ENCODE results near the gene FEN1.

FEN1 gene, protein sequence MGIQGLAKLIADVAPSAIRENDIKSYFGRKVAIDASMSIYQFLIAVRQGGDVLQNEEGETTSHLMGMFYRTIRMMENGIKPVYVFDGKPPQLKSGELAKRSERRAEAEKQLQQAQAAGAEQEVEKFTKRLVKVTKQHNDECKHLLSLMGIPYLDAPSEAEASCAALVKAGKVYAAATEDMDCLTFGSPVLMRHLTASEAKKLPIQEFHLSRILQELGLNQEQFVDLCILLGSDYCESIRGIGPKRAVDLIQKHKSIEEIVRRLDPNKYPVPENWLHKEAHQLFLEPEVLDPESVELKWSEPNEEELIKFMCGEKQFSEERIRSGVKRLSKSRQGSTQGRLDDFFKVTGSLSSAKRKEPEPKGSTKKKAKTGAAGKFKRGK

DNA sequence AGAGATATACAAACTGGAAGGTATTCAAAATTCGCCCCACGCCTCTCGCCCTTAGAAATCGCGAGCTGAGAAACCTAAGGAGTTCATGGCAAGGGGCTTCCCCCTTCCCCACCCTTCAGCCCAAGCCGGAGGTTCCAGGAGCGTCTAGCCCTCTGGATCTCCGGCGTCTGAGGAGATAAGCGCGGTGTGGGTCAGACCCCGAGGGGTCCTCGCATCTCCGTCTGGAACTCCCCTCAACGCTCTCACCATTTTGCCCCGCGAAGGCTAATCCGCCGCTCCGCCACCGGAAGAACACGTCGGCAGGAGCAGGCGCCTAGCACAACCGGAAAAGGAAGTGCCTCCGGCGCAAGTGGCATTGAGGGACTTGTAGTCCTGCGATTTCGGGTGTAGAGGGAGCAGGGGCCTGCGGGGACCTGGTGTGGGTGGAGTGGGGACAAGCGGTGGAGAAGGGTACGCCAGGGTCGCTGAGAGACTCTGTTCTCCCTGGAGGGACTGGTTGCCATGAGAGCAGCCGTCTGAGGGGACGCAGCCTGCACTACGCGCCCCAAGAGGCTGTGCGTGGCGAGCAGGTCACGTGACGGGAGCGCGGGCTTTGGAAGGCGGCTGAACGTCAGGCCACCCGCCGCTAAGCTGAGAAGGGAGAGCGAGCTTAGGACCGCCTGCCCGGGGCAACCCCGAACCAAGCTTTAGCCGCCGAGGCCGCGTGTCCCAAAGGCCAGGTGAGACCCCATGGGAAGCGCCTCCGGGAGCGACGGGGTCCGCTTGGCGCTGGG, at the start of gene FEN1, which contains the start of gene TMEM258:
TSS of gene FEN1 (plus strand) at position 602 of the 773 bp plus-strand sequence. CDS start 2,451 bp downstream, outside the sequence.
TSS of gene TMEM258 (minus strand) at position 290 of the 773 bp plus-strand sequence. CDS start at position 249, 41 bp downstream.
- peak; percentile 100 for DNase-seq

DNA sequence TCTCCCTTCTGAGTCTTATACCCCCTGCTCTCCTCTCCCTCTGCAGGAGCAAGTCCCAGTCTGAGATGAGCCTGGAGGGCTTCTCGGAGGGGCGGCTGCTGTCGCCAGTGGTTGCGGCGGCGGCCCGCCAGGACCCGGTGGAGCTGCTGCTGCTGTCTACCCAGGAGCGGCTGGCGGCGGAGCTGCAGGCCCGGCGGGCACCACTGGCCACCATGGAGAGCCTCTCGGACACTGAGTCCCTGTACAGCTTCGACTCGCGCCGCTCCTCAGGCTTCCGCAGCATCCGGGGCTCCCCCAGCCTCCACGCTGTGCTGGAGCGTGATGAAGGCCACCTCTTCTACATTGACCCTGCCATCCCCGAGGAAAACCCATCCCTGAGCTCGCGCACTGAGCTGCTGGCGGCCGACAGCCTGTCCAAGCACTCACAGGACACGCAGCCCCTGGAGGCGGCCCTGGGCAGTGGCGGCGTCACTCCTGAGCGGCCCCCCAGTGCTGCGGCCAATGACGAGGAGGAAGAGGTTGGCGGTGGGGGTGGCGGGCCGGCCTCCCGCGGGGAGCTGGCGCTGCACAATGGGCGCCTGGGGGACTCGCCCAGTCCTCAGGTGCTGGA, 49.1 kb upstream of the FEN1 start:
- DNase-seq, result no peak

DNA sequence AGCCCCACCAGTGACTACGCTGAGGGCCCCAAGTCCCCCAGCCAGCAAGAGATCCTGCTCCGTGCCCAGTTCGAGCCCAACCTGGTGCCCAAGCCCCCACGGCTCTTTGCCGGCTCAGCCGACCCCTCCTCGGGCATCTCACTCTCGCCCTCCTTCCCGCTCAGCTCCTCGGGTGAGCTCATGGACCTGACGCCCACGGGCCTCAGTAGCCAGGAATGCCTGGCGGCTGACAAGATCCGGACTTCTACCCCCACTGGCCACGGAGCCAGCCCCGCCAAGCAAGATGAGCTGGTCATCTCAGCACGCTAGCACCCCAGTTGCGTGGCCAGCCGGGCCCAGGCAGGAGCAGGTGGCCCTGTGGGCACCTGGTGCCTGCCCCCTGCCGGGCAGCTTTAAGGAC, 48.5 kb upstream of the FEN1 start:
- no peak for DNase-seq

DNA sequence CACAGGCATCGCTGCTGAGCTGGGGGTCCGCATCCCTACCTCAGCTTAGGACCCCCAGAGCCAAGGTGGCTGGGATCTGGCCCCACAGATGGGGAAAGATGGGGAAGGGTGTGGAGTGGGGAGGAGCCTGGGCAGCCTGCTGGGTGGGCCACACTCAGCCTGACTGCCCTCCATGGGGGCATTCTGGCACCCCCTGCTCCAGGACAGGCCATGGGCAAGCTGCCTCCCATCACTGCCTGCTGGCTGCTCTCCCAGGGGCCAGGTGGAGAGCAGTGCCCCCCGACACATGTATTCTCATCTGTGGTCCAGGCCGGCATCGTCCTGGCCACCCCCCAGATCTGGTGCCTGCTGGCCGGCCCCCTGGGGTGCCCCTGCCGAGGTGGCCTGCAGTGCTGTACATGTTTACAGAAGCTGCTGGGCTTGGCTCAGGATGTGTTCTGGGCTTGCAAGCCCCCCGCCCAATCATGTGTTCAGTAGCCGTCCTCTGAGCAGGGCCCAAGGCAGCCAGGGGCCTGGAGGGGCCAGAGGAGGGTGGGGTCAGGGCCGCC, 48.0 kb upstream of the FEN1 start:
- no peak for DNase-seq

DNA sequence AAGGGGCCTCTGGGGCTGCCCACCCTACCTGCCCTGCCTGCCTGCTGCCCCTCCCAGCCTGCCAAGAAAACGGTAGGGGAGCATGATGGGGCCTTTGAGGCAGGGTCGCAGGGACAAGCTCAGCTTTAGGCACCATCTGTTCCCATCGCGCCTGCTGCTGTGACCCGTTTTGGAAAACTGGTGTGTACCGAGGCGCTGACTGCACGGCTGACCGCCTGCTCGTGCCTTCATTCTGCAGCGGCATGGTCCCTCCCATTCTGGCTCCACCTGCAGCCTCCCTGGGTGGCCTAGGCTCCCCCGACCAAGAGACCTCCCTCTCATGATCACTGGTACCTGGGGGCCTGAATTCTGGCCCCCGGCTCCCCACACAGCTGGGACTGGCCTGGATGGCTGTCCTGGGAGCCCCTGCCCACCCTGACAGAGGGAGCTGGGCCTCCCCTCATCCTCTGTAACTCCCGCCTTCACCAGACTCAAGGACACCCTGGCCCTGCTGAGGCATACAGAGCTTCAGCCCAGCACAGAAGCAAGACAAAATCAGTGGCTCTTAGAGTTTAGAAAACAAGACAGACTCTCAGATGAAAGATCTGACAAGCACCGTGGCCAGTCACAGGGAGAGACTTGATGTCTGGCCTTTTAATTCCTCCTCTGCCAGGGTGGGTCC, 46.8 kb upstream of the FEN1 start:
- DNase-seq, result peak; percentile 72

DNA sequence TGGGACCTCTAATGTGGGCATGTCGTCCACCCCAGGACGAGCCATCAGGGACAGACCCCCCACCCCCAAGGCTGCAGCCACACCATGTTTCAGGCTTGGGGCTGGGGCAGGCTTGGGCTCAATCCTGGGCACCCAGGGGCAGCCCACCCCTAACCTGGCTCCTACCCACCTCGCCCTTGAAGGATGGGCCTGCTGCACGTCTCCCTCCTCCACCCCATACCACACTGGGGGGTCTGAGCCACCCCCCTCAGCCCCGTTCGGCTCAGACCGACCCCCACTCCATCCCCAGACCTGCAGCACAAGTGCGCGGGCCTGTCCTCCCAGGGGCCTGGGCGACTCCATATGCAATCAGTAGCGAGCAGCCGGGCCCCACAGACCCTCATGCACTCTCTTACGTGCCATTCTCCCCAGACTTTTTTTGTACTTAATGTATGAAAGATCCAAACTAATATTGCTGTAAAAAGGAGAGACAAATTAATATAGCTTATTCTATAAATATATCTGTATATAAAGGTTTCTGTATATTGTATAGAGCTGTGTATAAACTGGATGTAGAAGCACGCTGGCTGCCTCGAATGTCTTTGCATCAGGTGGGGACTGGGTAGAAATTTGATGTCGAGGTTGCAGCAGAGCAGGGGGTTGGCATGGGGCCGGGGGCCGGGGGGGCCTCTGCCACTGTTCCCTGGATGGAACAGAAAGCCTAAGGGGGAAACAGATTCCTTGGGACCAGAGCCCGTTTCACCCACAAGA, 46.1 kb upstream of the FEN1 start:
- DNase-seq, result no peak

DNA sequence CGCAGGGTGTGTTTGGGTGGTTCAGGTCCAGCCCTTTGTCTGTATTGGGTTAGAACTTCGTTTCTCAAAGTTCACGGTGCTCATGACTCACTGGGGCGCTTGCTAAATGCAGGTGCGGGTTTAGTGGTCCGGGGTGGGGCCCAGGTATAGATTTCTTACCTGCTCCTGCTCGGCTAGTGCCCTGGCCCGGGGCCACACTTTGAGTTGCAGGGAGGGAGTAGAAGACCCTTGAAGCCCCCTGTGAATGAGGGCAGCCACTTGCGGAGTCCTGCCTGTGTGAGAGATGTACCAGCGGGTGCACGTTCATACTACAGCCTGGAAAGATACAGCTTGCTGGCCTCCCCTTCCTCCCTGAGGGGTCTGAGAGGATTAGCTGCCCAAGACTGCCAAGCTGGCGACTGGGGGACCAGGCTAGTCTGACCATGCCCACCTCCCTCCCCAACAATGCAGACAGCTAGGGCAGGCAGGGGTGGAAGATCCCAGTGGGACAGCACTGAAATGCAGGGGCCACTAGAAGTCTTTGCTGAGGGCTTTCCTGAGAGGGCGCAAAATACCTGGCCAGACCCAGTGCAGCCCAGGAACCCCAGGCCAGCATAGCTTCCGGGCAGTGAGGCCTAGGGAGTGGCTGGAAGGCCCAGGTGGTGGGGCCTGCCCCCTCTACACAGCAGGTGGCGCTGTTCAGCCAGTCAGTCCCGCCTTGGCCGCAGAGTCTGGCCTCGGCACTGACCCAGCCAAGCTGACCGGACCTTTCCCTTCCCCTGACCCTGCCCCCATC, 45.3 kb upstream of the FEN1 start:
- DNase-seq, result peak; percentile 86

DNA sequence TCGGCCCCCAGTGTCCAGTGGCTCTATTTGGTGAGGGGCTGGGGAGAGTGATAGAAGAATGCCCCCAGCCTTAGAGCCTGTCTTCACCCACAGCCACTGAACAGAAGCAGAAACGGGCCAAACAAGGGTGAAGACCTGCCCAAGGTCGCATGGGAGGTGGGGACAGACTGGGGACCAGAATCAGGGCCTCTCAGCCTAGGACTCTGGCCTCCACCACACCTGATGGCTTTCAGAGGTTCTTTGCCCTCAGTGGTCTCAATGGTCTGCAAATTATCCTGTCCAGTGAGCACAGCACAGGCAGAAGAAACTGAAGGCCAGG, 44.8 kb upstream of the FEN1 start:
- no peak for DNase-seq

DNA sequence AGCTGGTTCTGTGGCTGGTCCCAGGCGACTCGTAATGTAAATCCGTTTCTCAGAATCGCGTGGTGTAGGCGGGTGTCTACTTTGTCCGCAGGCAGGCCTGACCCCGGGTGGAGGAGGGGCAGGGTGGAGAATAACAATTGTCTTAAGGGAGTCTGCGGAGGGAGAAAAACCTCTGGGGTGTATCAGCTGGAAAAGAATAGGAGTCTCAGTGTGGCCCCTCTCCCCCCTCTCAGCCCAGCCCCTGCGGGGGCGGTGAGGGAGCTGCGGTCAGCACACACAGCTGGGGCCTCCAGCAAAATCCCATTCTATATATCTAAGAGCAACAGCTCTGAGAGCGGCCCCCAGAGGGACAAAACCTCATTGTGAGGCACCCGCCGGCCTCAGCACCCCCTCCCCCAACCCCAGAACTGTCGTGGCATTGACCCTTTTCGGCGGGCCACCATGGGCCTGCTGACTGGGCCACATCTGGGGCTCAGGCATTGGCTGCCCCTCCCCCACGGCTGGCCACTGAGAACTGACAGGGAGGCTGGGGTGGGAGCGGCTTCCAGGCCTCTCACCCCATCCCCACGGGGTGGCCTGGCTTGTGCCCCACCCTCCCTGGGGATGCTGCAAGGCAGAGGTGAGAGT, 43.0 kb upstream of the FEN1 start:
- peak; percentile 70 for DNase-seq

DNA sequence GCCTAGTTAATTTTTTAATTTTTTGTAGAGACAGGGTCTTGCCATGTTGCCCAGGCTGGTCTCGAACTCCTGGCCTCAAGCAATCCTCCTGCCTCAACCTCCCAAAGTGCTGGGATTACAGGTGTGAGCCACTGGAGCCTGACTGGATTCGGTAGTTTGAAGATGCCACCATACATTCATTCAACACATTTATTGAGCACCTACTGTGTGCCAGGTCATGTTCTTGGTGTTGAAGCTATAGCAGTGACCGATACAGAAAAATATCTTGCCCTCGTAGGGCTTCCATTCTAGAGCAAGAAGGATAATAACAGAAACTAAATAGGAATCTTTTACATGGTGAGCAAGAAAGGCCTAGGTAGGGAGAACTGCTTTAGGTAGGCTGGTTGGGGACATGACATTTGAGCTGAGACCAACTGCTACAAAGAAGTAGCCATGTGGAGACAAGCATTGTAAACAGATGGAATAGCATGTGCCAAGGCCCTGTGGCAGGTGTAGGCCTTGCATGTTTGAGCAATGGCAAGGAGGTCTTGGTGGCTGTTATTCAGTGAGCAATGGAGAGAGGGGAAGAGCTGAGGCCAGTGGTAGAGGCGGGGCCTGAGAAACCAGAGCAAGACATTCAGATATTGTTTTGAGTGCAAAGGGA, 42.0 kb upstream of the FEN1 start:
- no peak for DNase-seq

DNA sequence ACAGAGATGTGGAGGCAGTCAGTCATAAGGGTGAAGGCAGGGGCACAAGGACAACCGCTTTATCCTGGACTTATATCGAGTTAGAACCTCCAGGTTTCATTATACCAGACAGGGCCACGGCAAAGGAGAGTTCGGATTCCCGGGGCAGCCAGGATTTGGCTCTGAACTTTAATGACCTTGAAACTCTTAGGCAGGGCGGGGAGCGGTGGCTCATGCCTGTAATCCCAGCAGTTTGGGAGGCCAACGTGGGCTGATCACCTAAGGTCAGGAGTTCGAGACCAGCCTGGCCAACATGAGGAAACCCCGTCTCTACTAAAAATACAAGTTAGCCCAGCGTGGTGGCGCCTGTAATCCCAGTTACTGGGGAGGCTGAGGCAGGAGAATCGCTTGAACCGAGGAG, 41.3 kb upstream of the FEN1 start:
- no peak for DNase-seq

DNA sequence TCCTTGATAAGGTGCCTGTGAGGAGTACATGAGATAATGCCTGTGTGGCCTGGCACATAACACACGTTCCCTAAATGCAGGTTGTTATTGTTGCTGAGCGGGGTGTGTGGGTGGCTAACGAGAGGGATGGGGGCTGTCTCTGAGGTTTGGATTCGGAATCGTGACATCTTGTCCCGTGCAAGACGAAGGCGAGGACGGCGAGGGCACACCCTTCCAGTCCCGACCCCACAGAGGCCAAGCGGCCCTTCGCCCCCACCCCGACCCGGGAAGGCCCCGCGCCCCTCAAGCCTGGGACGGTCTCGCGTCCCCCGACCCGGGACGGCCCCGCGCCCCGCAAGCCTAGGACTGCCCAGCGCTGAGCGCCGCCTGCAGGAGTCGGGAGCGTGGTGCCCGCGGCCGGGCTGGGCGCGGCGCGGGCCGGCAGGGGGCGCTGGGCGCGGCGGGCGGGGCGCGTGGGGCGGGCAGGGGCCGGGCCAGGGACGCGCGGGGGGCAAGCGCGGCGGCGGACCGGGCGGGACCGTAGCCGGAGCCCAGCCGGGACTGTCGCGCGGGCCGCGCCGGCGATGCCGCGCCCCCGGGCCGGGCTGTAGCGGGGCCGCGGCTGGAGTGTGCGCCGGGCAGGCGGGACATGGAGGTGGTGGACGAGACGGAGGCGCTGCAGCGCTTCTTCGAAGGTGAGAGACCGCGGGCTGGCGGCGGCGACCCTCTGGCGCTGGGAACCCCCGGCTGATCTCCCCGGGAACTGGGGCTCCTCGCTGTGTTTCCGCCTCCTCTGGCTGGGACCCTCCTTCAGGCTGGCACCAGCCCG, 40.4 kb upstream of the FEN1 start, which contains the start of gene MYRF:
TSS of gene MYRF (plus strand) at position 520 of the 808 bp plus-strand sequence. CDS start at position 629, 109 bp downstream.
- DNase-seq, result no peak

DNA sequence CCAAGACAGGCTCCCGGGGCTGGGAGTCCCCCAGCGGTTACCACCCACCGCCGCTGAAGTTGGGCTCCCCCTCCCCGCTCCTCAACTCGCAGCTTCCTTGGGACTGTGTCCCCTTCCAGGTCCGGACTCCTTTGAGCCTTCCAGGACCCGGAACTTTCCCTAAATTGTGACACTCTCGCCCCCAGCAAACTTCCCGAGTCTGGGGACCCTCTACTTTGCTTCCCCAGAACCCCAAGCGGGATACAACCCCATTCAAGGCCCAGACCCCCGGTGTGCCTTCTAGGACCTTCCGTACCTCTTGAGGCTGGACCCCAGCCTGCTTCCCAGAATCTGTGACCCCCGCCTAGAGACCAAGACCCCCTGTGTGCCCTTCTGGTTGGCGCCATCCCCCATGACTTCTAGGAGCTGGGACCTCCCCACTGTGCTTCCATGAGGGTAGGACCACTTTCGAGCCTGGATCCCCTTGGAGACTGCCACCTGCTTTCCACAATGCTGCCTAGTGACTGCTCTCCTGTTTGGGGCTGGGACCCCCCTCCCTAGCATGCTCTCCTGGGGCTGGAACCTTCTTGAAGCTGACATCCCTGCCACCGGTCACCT, 39.7 kb upstream of the FEN1 start:
- no peak for DNase-seq

DNA sequence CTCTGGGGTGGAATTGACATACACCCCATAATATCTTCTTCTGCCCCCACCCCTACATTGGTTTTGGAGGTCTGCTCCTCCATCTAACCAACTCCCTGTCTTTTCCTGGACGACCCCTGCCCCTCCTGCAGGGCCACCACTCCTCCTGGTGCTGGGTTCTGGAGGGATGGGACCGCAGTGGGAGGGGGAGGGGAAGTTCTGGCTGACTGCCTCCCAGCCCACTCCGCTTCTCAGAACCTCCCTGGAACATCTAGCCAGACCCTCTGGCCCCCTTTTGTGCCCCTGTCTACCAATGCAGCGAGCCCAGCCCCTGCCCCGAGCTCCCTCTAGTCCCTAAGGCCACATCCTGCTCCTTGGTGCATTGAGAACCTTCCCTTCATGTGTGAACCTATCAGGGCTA, 39.0 kb upstream of the FEN1 start:
- no peak for DNase-seq

DNA sequence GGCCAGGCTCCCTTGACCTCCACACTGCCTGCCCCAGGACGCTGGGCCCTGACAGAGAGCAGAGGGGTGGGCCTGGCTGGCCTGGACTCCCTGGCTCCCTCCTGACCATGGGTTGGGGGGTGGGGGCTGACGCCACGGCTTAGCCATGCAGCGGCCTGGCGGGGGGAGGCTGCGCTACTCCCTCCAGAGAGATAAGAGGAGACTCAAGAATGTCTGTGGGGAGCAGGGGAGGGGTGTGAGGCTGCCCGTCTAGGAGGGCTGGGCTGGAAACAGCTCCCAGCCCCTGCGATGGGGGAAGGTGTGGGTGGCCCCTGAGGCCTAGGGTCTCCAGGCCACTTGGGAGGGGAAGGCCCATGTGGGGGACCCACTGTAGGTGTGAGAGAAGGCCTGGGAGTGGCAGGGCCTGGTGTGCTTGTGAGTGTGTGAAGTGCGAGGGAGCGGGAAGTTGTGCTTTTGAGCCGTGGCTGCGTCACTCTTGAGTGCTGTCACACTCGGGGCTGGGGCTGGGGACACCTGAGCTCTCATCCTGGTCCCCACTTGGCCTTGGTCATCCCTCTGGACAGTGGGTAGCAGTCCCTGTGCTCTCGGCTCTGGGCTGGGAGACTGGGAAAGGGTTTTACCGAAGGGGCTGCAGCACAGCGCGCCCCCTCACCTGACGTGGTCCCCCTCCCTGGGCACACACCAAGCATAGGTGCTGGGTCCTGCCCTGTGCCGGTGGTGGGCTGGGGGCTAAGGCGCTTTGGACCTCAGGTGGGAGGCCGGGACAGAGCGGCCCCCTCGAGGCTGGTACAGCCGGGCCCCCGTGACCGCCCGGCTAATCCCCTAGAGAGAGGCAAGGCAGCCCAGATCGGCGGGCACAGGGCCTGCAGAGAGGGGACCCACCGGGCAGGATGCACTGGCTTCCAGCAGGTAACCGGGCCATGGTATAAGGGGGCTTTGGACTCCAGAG, 37.9 kb upstream of the FEN1 start:
- no peak for DNase-seq

DNA sequence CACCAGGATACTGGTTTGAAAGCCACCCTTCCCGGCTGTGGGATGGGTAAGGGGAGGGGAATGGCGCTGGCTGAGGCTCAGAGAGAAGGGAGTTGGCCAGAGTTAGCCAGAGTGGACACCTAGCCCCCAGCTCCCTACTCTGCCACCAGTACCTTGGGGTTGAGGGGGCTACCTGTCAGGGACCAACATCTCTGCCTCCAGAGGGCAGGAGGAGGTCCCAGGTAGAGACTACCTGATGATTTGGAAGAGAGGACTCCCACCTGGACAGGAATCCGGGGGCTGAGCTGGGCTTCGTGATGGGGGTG, 36.6 kb upstream of the FEN1 start:
- DNase-seq, result no peak

DNA sequence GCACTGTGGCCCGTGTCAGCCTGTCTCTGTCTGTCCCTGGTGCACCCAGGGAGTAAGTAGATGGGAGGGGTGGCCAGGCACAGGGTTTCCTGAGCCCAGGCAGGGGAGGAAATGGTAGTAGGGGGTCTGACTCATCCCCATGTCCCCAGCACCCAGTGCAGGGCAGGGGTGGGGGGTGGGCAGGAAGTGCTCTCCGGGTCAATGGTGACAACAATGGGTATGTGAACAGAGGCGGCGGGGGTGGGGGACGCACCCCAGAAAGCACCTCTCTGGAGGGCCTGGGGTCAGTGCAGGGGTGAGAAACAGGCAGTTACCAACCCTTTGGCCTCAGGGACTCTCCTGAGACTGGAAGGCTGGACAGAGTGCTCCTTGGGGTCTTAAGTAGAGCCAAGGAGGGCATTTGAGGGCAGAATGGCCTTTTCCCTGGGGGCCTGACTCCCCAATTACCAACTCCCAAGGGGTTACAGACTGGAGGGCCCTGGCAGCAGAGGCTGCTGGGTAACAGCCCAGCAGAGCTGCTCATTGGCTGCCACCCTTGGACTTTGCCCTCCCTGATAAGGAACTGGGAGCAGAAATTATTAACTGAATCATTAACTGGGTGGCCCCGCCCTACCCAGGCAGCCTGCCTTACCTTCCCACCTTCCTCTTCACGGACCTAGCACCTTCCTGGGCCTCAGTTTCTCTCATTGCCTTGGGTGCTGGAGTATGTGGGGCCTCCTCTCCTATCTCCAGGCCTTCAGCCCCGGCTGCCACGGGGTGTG, 36.1 kb upstream of the FEN1 start:
- DNase-seq, result no peak

Measured in retina (tissue), 1 donor.